ENCODE data around the gene MOSPD2.

DNA sequence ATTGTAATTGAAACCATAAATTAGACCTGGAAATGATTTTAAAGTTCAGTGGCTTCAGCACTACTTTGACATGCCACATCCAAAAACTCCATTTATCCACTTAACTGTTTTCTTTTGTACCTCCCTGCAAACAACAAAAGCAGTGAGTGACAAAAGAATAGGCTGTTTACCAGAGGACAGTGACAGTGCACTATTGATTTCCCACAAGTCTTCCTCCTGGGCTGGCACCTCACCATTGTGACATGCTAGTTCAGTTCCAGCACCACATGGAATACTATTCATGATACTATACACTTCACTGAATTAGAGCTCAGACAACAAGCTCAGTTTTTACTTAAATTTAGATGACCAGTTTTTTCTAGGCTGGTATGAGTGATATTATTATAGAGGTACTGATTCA is 29.3 kb downstream of the MOSPD2 start:
- TF ChIP-seq POLR2A (IDR thresholded peaks at IDR 0.05), result no peak
- TF ChIP-seq, protein P1, sequence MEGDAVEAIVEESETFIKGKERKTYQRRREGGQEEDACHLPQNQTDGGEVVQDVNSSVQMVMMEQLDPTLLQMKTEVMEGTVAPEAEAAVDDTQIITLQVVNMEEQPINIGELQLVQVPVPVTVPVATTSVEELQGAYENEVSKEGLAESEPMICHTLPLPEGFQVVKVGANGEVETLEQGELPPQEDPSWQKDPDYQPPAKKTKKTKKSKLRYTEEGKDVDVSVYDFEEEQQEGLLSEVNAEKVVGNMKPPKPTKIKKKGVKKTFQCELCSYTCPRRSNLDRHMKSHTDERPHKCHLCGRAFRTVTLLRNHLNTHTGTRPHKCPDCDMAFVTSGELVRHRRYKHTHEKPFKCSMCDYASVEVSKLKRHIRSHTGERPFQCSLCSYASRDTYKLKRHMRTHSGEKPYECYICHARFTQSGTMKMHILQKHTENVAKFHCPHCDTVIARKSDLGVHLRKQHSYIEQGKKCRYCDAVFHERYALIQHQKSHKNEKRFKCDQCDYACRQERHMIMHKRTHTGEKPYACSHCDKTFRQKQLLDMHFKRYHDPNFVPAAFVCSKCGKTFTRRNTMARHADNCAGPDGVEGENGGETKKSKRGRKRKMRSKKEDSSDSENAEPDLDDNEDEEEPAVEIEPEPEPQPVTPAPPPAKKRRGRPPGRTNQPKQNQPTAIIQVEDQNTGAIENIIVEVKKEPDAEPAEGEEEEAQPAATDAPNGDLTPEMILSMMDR (IDR thresholded peaks at IDR 0.05), result no peak

Measured in body of pancreas (tissue), 4 donors.